SK-MEL-5 (cell line): ENCODE measurements around the gene VWA8. TPM values are rescaled to one million over a fixed set of nuclear protein-coding genes. Genes with fewer than 3 reads are reported as not detected.
"Not testable (repeated sequence)": the region's sequence is repeated elsewhere in the genome, so short reads cannot be mapped to it uniquely, and the experiment has no call there.

ENCODE experiments used
- DNase-seq: peaks from one replicate; pipeline ENCODE4 v3.0.0-alpha.2; 2016; ENCODE audit warnings: low read depth, low spot score
- in situ Hi-C: cut with HindIII; loops from 2 replicates; pipeline ENCODE4 v1.10.0; 2016; ENCODE audit warnings: low sequenced_read_pairs, high pct_unique_total_duplicates, low pct_unique_long_range_greater_than_20kb
- total RNA-seq: library from RNA; depleted of rRNA; stranded (reverse); fragments of >200 nt; shearing (Covaris generic); gene quantifications from 2 replicates; pipeline ENCODE4 v1.2.3, GENCODE V29; 2014

Gene VWA8
- total RNA-seq, 1 experiment from 2014 or later = 20.3 TPM

DNA sequence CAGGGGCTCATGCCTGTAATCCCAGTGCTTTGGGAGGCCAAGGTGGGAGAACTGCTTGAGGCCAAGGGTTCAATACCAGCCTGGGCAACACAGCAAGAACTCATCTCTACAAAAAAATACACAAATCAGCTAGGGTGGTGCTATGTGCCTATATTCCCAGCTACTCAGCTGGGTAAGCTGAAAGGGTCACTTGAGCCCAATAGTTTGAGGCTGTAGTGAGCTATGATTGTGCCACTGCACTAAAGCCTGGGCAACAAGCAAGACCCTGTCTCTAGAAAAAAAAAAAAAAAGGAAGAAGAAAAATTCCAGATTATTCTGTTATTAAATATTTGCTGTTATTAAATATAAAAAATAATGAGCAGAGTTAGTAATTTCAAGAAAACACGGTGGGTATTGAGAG is 372.5 kb downstream of the VWA8 start:
- in situ Hi-C loops = no loop called here
- DNase-seq = no peak

DNA sequence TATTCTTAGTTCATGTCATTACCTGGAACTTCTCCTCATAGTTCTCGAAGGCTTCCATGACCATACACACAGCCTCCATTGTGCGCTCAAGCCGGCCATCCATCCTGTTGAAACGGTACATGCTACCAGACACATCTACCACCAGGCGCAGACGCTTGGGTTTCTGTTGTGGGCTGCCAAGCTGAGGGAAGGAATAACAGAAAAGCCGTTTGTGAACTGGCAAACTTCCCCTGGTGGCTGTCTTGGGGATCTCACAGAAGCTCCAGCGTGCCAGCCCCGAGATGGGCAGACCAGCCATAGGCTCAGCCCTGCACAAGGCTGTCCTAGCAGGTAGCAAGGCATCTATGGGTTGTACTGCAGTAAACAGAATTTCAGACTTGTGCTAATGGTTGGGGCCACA is 373.4 kb downstream of the VWA8 start:
- in situ Hi-C loops = no loop called here
- DNase-seq = peak; percentile 73

DNA sequence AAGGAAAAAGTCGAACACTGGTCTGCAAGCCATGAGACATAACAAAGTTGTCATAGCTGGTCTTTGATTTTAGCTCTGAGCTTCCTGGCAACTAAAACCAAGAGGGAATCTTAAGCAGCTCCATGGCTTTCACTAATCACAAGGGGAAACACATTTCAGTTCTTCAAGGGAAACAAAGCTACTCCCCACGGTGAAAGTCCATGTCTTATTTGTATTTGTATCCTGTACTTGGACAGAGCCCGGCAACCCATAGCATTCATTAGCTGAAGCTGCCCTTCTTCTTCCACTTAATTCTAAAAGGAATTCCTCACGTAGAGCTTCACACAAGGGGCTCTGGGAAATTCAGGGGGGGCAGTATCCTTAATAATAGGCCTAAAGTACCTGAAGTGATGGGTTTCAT is 374.7 kb downstream of the VWA8 start:
- DNase-seq = no peak
- in situ Hi-C loops = no loop called here

DNA sequence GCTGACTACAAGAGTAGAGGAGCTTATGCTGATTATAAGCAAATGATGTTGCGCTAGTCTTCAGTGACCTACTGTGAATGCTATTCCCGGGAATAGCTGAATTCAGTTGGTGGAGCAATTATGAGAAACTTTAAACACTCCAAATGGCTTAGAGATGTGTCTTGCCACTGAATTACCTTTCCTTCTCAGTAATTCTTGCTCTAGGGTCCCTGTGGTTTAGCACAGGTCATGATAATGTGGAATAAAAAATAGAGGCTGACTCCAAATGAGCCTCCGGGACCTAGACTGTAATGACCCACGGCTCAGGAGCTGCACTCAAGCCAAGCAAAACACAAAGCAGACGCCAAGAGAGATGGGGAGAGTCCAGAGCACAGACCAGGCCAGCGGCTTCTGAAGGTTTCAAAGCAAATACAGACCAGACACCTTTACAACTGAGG is 378.9 kb downstream of the VWA8 start:
- no peak for DNase-seq
- in situ Hi-C loops = no loop called here

- no peak for DNase-seq
- in situ Hi-C loops = no loop called here
Observed at GRCh38 chr13:41580345-41580744, 380.6 kb downstream of the VWA8 start.

GRCh38 chr13:41579881-41580280 is 381.0 kb downstream of the VWA8 start:
- no peak for DNase-seq
- in situ Hi-C loops = no loop called here

GRCh38 chr13:41579168-41579567 is 381.7 kb downstream of the VWA8 start:
- in situ Hi-C loops = no loop called here
- no peak for DNase-seq

GRCh38 chr13:41578371-41578770 is 382.5 kb downstream of the VWA8 start:
- DNase-seq = no peak
- in situ Hi-C loops = no loop called here

DNA sequence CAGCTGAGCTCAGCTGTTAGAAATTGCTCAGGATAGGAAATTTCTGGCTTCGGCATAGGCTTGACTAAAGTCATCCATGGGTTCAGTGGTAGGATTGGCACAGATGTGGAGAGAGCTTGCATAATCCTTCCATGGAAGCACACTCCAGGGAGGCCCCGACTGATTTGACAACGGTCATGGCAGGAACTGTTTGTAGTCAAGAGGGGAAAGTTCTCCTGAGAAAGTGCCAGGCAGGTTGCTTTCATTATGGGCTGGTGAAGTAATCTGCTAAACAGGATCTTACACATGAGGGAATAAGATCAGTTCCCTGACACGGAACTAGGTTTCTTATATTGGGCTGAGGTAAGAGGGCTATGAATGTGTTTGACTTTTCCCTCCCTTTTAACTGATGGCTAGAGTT is 383.5 kb downstream of the VWA8 start:
- in situ Hi-C loops = no loop called here
- DNase-seq = no peak

GRCh38 chr13:41573640-41574039 is 387.3 kb downstream of the VWA8 start:
- DNase-seq = not testable (repeated sequence)

DNA sequence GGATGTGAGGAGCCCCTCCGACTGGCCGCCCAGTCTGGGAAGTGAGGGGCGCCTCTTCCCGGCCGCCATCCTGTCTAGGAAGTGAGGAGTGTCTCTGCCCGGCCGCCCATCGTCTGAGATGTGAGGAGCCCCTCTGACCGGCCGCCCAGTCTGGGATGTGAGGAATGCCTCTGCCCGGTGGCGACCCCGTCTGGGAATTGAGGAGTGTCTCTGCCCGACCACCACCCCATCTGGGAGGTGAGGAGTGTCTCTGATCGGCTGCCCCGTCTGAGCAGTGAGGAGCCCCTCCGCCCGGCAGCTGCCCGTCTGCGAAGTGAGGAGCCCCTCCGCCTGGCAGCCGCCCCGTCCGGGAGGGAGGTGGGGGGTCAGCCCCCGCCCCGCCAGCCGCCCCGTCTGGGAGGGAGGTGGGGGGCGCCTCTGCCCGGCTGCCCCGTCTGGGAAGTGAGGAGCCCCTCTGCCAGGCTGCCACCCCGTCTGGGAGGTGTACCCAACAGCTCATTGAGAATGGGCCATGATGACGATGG is 389.0 kb downstream of the VWA8 start:
- DNase-seq, in situ Hi-C loops: not testable (repeated sequence)

More at GRCh38 chr13:41573640-41574039, 387.3 kb downstream of the VWA8 start:
- in situ Hi-C loops = not testable (repeated sequence)

DNA sequence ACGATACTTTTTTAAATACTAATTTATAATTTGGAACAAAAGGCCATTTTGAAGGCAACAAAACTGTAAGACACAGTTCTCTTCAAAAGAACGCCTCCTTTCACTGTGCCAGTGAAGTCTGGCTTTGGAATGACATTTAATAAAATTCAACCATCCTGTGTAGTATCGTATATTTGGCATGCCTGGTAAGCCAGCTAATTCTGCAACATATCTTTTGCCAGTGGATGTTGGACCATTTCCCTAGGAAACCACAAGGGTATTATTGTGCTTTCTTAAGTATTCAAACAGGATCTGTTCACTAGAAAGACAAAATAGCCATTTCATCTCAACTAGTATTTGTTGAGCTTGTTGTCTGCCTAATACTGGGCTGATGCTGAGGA is 391.9 kb downstream of the VWA8 start:
- DNase-seq = peak; percentile 37
- in situ Hi-C loops = no loop called here

DNA sequence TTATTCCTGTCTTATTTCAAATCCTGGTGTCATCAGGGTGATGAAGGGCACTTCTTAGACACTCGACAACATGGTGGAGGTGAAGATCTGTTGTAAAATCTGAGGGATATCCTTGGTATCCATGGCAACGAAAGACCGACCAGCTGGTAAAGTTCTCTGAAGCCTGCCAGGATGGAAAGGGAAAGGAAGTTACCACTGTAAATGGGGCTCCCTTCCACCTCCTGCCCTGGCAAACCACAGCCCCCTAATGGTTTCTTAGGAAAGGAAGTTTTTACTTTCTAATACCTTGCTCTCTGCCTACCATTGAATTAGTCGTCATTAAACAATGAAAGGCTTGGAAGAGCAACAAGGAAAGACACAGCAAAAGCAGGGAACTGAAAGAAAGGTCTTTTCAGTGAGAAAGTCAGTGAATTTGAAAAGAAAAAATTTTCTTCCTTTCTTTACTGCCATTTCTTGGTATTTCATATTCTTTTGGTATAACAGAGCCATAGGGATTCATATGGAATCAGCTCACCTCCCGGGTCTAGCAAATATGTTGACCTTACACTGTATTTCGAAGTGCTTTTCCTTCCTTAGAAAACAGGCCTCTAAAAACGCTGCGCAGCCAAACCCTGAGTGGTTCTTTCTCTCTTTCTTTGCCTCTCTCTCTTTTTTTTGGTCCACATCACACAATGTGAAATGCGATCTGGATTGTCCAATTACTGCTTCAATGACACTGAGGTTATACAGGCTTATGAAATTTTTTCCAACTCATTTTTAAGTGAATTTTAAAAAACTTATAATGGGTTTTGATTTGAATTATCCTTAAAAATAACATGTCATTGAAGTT is 392.6 kb downstream of the VWA8 start:
- in situ Hi-C loops = no loop called here
- no peak for DNase-seq

DNA sequence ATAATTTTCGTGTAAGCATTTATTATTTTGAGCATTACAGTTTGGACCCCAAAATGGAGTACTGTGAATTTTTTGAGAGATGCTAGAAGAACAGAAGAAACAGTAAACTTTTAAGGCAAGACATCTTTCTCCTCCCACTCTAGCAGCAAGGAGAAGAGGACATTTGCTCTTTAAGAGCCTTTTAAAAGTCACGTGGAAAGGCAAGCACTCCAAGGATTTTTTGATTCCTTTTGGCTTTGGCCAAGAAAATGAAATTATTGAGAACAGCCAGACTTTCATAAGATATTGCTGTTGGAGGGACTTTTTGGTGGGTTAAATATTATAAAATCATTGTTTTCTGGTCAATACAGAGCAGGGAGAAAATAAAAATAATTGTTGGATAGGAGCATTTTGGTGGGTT is 393.5 kb downstream of the VWA8 start:
- in situ Hi-C loops = no loop called here

GRCh38 chr13:41565846-41566245 is 395.1 kb downstream of the VWA8 start:
- in situ Hi-C loops = no loop called here
- no peak for DNase-seq

More for the DNA sequence above, 393.5 kb downstream of the VWA8 start:
- DNase-seq = no peak

DNA sequence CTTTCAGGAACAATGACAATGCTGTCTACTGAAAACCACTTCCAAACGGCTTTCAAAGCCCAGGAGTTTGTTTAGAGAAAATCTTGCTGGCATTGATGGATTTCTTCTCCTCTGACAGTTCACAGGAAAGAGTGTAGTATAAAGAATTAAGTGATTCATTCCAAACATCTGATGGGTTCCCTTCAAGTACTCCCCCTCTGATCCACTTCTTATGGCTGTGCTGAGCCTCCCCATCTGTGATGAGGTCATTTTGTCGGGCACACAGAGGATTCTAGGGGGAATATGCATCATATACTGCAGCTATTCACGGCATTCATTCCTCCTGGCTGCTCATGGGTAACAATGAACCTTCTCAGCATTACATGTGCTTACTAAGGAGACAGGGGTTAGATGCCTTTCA is 395.7 kb downstream of the VWA8 start:
- in situ Hi-C loops = no loop called here
- DNase-seq = peak; percentile 78

- DNase-seq = no peak
- in situ Hi-C loops = no loop called here
Observed at GRCh38 chr13:41563984-41564365, 396.9 kb downstream of the VWA8 start.

- DNase-seq = peak; percentile 39
- in situ Hi-C loops = no loop called here
Observed at GRCh38 chr13:41563341-41563983, 397.4 kb downstream of the VWA8 start.
